ENCODE measurements around the gene GRID1. TPM values are rescaled to one million over a fixed set of nuclear protein-coding genes. Genes with fewer than 3 reads are reported as not detected.

The GRID1 gene
- polyA plus RNA-seq, 1 donor from 2014 or later: not detected

DNA sequence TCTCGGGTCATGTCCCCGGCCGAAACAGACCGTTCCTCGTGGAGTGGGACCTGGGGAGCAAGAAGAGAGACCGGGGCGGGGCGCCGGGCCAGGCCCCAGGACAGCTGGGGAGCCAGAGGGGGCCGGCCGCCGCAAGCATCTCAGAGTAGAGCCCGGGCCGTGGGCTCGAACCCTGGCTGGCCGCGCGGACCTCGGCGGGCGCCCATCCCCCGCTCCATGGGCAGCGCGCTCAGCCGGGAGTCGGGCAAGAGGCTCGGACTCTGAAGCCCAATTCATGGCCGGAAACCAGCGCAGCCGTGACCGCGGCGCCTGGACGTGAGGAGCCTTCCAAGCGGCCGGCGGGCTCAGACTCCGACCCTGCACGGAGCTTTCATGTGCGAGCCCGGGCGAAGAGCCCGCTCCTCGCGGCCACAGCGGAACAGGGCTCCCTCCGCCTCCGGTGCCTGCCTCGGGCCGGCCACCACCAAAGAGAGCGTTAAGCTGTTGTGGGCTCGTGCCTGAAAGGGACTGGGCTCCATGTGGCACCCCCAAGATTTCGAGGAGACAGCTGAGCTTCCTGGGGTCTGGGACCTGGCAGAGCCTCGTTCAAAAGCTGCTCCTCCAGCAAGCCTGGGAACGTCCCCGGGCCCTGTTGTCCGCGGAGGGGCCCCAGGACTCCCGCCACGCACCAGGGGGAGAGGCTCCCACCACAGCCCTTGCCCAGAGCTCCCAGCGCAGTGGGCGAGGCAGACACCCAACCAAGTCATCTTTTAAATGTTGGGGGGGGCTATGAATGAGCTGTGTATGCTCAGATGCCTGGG lies 757 bp upstream of the GRID1 start:
- Mint-ChIP-seq H3K4me1 (peaks cover 6 to 12% (median 7%) of the 10 kb centered on the region in 3 donors), H3K27me3 (peaks cover 58% of the 10 kb centered on the region), H3K27ac (no peak overlapping the region), H3K36me3 (no peaks in the 10 kb centered on the region), H3K4me3 (no peak overlapping the region), H3K9me3 (no peaks in the 10 kb centered on the region)

DNA sequence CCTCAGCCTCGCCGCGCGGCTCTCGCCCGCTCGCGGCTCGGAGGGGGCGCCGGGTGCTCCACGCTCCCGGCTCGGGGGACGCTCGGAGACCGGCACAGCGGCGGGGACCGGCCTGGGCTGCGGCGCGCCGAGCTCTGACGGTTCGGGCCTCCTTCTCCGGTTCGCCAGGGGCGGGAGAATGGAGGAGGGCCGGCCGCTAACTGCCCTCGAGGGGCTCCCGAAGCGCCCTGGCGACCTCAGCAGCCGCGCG lies 232 bp upstream of the GRID1 start:
- Mint-ChIP-seq H3K36me3 (no peaks in the 10 kb centered on the region), H3K27me3 (peaks cover 56% of the 10 kb centered on the region), H3K4me1 (peaks cover 6 to 12% (median 7%) of the 10 kb centered on the region in 3 donors), H3K27ac (no peak overlapping the region), H3K4me3 (no peak overlapping the region), H3K9me3 (no peaks in the 10 kb centered on the region)

DNA sequence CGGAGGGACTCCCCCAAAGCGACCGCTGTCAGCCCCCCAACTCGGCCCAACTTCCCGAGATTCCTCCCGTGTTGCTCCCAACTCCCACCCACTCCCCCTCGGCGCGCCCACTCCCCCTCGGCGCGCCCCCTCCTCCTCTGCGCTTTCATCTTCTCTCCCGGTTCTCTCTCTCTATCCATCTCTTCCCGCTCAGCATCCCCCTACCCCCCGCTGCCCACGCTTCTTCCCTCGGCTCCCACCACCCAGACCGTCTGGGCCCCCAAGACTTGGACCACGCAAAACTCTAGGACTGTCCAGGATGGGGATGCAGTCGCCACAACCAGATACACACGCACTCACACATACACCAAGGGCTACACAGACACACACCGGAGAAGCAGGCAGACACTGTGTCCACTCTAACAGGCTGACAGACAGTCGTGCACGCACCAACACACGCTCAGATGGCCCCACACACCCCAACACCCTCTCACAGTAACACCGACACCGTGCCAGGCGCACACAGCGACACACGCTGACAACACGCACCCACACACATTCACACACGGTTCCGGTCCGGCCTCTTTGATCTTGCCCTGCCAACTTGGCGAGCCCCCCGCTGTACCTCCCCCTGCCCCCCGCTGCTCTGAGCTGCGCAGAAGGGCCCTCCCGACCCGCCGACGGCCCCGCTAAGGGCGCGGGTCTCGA lies 1.1 kb downstream of the GRID1 start:
- H3K27me3 Mint-ChIP-seq: peaks cover 49% of the 10 kb centered on the region
- no peaks in the 10 kb centered on the region for H3K9me3 Mint-ChIP-seq
- peaks cover 6 to 12% (median 7%) of the 10 kb centered on the region in 3 donors for H3K4me1 Mint-ChIP-seq
- peak overlapping the region in 1 of 3 donors; percentile 6 for H3K27ac Mint-ChIP-seq
- no peaks in the 10 kb centered on the region for H3K36me3 Mint-ChIP-seq
- H3K4me3 Mint-ChIP-seq: peak overlapping the region; percentile 20 to 91 (median 76)

DNA sequence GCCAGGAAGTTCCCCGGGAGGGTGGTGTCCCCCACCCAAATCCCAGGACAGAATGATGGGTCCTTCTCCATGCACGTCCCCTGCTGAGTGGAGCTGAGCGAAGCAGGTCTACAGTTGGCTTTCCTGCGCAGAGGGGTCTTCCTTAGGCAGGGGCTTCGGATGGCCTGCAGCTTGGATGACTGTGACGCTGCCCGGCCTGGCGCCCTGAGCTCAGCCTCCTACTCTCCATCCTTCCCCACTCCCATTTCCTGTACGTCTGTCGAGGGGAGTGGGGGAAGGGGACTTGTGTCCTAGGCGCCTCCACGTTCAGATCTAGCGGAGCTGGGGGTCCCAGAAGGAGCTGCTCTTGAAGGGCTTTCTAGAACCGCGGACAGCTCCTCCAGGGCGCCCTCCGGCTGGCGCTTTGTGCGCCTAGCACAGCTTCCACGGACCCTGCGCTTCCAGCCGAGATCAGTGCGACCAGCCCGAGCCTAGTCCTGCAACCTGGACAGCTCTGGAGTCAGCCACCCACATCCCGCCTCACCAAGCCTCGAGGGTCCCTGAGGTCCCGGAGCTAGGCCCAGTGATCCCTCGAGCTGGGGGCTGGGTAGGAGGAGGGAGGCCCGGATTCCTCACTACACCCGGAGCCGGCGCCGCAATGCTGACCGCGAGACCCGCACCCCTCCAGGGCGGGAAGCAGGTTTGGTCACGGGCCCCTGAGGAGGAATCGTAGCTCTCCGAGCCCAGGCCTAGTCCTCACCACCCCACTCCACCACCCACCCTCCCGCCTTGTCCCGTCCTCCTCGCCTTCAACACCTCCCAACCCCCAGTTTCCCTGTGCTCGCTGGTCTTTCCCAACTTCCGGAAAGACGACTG lies 1.9 kb downstream of the GRID1 start:
- Mint-ChIP-seq H3K36me3 (no peaks in the 10 kb centered on the region), H3K4me3 (peak overlapping the region in 2 of 4 donors; percentile 43 to 46), H3K27me3 (peaks cover 41% of the 10 kb centered on the region), H3K27ac (no peak overlapping the region), H3K4me1 (peaks cover 6 to 12% (median 7%) of the 10 kb centered on the region in 3 donors), H3K9me3 (no peaks in the 10 kb centered on the region)

DNA sequence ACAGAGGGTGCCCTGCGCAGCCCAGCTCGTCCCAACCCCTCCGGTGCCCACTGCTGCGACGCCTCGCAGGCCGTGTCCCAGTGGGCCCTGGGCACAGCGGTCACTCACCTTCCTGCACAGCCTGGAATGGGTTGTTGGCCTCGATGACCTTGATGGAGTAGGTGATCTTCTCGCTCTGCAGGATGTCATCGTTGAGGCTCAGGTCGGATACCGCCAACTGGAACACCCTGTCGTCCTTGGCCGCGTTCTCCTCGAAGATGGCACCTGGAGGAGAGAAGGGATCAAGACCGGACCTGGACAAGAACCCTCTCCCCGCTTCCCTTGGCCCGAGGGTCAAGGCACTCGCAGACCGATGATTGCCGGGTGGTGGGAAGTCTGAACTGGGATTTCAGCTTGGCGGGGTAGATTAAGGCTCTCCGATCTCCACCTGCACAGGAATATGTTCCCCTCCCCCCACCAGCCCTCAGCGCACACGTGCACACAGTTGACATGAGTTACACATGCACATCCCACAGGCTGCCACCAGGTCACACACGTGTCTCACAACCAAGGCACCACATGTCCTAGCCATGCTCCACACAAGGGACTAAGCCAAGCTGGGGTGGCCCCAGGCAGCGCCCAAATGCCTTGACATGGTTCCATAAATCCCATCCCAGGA lies 2.6 kb downstream of the GRID1 start:
- Mint-ChIP-seq H3K9me3 (no peaks in the 10 kb centered on the region), H3K27ac (no peak overlapping the region), H3K4me3 (peak overlapping the region in 3 of 4 donors; percentile 9 to 46 (median 18)), H3K27me3 (peaks cover 35% of the 10 kb centered on the region), H3K4me1 (peaks cover 6 to 12% (median 7%) of the 10 kb centered on the region in 3 donors), H3K36me3 (no peaks in the 10 kb centered on the region)

DNA sequence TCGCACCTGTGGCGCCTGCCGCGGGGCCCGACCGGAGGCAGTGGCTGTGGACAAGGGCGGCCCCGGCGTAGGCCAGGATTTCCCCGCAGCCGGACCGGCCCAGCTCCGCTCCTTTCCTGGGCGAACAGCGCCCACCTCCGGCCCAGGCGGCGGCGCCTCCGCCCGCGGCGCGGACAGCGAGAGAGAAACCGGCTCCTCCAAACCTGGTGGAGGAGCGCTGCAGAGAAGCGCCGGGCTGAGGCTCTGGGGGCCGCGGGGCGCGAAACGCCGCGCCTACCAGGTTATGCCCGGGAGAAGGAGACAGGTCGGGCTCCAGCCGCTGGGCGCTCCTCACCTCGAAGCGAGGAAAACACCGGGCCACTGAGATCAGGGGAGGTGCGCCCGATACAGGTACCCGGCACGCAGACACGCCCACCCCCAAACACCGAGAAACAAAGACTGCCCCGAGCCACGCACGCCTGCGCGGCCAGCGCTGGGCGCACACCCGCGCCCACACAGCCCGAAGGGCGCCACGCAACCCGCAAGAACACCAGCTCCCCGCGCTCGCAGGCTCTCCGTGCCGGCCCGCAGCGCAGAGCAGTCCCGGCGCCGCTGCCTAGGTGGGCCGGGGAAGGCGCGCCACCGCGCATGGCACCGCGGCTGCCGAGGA lies 3.3 kb downstream of the GRID1 start:
- H3K27me3 Mint-ChIP-seq: peaks cover 28% of the 10 kb centered on the region
- no peak overlapping the region for H3K27ac Mint-ChIP-seq
- no peaks in the 10 kb centered on the region for H3K36me3 Mint-ChIP-seq
- H3K9me3 Mint-ChIP-seq: no peaks in the 10 kb centered on the region
- H3K4me3 Mint-ChIP-seq: no peak overlapping the region
- peaks cover 4 to 12% (median 6%) of the 10 kb centered on the region in 3 donors for H3K4me1 Mint-ChIP-seq

DNA sequence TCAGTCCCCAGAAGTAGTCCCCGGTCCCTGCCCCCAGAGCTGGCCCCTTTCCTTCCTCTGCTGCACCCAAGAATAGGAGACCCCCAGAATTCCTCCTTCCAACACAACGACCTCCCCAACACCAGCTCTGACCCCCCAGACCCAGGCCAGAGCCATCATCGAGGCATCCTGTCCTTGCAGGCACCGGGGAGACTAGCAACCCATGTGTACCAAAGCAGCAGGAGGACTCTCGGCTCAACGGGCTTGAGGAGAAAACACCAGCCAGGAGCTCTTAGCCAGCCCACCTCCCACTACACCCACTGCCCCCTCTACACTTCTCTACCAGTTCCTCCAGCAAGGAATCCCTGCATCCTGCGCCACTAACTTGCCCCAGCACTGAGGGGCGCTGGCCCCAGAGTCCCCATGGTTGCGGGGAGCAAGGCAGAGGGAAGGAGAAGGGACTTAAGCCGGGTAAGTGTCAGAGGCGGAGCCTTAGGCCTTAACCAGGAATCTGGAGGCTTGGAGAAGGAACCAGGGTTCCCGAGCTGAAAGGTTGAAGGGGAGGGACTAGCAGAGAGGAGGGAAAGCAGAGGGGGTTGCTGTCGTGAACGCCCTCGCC lies 3.9 kb downstream of the GRID1 start:
- H3K36me3 Mint-ChIP-seq: no peaks in the 10 kb centered on the region
- H3K27ac Mint-ChIP-seq: no peak overlapping the region
- H3K4me3 Mint-ChIP-seq: peak overlapping the region in 2 of 4 donors; percentile 41 to 72
- H3K4me1 Mint-ChIP-seq: peaks cover 0 to 9% (median 6%) of the 10 kb centered on the region in 3 donors
- peaks cover 26% of the 10 kb centered on the region for H3K27me3 Mint-ChIP-seq
- H3K9me3 Mint-ChIP-seq: no peaks in the 10 kb centered on the region

DNA sequence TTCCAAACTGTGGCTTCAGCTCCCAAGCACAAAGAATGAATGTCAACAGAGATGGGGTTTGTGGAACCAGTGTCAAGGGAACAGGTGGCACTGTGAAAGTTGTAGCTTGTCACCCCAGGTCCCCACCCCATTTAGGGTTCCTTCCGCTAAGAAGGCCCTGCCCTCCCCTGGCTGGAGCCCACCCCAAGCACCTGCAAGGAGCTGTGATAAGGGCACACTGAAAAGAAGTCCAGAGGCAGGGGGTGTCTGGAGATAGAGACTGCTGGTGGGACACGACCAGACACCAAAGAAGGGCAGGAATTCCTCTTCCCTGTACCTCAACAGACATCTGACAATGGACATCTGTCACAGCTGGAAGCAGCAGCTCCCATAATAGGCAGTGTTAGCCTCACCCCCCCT lies 4.5 kb downstream of the GRID1 start:
- peaks cover 26% of the 10 kb centered on the region for H3K27me3 Mint-ChIP-seq
- no peak overlapping the region for H3K27ac Mint-ChIP-seq

DNA sequence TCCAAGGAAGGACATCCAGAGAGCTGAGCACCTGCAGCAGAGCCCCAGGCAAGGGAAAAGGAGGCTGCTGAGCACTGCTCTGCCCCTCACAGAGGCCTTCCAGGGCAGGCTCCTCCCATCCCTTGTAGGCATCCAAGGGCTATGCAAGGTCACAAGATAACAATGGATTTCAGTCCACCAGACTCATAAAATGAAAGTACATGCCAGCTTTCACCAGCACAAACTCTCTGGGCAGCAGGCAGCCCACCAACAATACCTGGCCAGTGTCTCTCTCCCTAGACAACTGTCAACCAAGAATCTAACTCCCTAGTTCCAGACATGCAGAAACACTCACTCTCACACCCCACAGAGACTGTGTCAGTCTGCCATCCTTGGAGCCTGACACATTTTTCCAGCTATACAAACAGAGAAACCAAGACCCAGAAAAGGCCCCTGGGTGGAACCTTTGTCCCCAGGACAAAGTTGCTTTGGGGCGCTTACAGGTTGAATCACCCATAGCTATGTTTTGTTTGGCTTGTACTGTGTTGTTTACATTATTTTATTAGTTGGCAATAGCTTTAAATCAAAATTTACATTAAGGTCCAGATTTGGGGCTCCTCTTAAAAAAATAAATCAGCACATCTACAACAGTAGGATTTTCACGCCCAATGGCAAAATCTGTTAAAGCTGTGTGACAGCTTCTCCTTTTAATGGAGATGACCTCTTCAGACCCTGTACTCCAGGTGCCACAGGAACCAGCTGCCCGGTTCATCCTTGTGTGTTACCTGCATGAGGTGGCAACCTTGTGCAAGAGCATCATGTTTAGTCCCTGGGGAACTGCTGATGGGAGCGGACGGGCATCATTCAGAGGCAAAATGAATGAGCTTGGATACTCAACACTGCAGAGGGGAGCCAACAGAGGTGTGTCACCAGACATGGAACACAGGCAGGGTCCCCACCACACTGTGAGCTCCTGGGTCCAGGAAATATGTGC lies 5.2 kb downstream of the GRID1 start:
- Mint-ChIP-seq H3K27ac (no peak overlapping the region), H3K4me1 (peaks cover 0 to 9% (median 6%) of the 10 kb centered on the region in 3 donors), H3K9me3 (no peaks in the 10 kb centered on the region), H3K27me3 (peaks cover 26% of the 10 kb centered on the region), H3K4me3 (no peak overlapping the region), H3K36me3 (no peaks in the 10 kb centered on the region)

More for the DNA sequence above, 4.5 kb downstream of the GRID1 start:
- peaks cover 0 to 9% (median 6%) of the 10 kb centered on the region in 3 donors for H3K4me1 Mint-ChIP-seq
- H3K36me3 Mint-ChIP-seq: no peaks in the 10 kb centered on the region
- no peak overlapping the region for H3K4me3 Mint-ChIP-seq
- no peaks in the 10 kb centered on the region for H3K9me3 Mint-ChIP-seq

DNA sequence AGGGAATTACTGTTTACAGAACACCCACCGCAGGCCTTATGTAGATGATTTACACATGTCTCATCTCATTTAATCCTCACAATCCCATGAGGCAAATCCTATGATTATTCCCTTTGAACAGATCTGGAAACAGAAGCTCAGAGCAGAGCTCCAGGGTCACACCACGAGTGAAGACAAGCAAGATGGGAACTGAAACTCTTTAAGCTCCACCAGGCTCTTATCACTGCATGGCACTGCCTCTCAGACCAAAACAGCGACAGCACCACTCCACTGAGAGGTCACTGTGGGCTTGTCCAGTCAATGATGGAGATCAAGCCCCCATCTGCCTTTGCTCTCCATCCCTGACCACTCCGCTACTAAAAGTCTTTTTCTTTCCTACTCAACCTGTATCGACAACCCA lies 5.9 kb downstream of the GRID1 start:
- no peak overlapping the region for H3K27ac Mint-ChIP-seq
- no peak overlapping the region for H3K4me3 Mint-ChIP-seq
- H3K4me1 Mint-ChIP-seq: peaks cover 0 to 10% (median 7%) of the 10 kb centered on the region in 3 donors
- H3K9me3 Mint-ChIP-seq: no peaks in the 10 kb centered on the region
- peaks cover 28% of the 10 kb centered on the region for H3K27me3 Mint-ChIP-seq
- H3K36me3 Mint-ChIP-seq: no peaks in the 10 kb centered on the region

DNA sequence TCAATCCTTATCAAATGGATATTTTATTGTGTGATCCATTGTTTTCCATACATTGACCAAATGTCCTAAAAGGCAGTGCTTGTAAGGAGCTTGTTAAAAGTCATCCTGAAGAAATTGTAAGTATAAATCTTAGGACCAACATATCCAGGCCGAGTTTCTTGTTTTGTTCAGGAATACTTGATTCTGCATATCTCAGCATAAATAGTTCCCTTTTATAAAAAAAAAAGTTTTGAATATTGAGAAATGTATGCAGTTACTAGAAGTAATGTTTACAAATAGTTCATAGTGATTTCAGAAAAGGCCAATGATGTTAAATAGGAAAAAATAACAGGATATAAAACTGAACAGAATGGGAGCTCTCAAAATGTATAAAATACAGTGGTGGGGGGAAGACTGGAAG lies 6.6 kb downstream of the GRID1 start:
- H3K4me1 Mint-ChIP-seq: peaks cover 0 to 14% (median 4%) of the 10 kb centered on the region in 3 donors
- H3K27ac Mint-ChIP-seq: no peak overlapping the region
- H3K4me3 Mint-ChIP-seq: no peak overlapping the region
- H3K27me3 Mint-ChIP-seq: peaks cover 24% of the 10 kb centered on the region
- no peaks in the 10 kb centered on the region for H3K9me3 Mint-ChIP-seq
- no peaks in the 10 kb centered on the region for H3K36me3 Mint-ChIP-seq

DNA sequence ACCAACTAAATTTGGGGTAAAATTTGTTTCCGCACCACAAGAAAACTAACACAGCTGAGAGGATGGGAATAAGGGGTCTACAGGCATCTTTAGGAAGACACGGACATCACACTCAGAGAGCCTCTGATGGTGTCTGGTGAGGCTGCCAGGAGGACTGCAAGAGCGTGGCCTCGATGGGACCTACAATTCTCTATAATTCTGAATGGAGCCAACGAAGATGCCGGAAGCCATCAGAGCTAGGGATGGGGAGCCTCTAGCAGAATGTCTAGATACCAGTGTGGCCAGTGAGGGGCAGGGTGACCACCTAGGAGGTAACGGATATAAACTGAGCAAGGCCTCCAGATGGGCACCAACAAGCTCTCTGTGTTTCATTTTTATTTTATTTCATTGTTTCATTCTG lies 7.5 kb downstream of the GRID1 start:
- Mint-ChIP-seq H3K27ac (no peak overlapping the region), H3K27me3 (peaks cover 19% of the 10 kb centered on the region), H3K9me3 (no peaks in the 10 kb centered on the region), H3K36me3 (no peaks in the 10 kb centered on the region), H3K4me3 (no peak overlapping the region), H3K4me1 (peaks cover 0 to 13% (median 2%) of the 10 kb centered on the region in 3 donors)

DNA sequence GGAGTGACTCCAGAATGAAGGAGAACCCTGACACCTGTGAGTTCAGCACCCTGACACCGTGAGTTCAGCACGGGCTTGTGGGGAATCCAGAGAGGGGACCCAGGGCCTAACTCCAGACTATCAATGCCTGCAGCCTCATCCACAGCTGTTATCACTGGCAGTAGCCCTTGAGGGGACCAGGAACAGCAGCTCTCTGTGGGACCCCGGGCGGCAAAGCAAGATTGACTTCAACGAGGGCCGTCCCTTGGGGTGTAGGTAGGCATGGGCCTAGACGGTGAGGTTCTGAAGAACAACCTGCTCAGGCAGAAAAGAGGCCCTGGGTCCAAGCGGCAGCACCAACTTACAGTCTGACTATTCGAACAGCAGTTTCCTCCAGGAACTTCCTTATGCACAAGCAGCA lies 8.9 kb downstream of the GRID1 start:
- no peaks in the 10 kb centered on the region for H3K9me3 Mint-ChIP-seq
- H3K36me3 Mint-ChIP-seq: no peaks in the 10 kb centered on the region
- H3K4me1 Mint-ChIP-seq: peaks cover 0 to 9% (median 1%) of the 10 kb centered on the region in 3 donors
- H3K27ac Mint-ChIP-seq: no peak overlapping the region
- H3K4me3 Mint-ChIP-seq: no peak overlapping the region
- H3K27me3 Mint-ChIP-seq: peaks cover 10% of the 10 kb centered on the region
